Raji (cell line): ENCODE measurements around the gene ACOT7.

Experiments
- POLR2A ChIP-seq: IDR thresholded peaks from 2 replicates; pipeline ENCODE4 v1.6.1; 2011; ENCODE audit warnings: low read depth, low read length, control low read depth; ENCODE audit not compliant: insufficient read depth

The ACOT7 gene

DNA sequence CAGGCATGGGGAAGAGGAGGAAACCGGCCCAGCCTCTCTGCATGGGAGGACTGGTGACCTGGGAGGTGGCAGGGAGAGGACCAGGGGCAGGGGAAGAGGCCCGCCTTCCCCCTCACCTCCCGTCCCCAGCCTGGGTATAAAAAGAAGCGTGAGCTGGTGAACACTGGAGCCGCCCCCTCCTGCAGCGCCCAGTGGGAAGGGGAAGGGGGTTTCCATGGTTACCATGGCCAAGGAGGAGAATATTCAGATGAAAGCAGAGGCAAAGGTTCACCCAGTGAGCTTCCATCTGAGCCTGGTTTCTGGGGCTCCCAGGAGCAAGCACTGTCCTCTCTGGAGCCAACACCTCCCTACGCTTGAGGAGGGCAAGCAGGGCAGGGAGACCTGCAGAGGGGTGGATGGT lies 54.9 kb downstream of the ACOT7 start:
- TF ChIP-seq POLR2A, result no peak

DNA sequence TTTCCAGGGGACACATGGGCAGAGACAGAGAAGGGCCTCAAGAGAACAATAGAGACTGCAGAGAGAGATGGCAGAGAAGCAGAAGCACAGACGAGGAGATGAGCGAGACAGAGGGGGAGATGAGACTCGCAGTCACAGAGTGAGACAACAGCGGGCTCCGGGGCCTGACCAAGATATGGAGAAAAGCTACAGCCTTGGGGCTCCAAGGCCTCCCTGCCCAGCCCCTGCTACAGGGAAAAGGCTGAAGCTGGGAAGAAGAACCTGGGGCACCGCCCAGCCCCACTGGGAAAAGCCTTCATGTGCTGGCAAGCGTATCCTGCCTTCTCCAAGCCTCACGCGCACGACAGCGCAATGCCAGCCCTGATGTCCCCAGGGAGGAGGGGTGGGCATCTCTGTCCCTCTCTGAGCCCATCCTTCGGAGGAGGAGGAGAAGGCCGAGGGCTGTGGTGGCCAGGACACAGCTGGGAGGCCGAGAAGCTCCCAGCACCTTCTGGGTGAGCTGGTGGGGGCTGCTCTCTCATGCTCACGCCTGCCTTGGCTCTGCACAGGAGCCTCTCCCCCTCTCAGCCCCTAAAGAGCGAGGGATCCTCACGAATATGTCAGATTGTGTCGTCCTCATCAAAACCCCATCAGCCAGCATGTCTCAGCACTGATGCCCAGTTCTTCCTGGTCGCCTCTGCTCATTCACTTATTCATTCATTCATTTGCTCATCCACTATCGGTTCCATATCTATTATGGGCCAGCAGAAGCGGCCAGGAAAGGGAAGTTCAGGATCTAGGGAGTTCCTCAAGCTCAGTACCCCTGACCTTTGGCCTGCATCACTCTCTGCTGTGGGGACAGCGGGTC lies 56.6 kb downstream of the ACOT7 start:
- no peak for TF ChIP-seq POLR2A

DNA sequence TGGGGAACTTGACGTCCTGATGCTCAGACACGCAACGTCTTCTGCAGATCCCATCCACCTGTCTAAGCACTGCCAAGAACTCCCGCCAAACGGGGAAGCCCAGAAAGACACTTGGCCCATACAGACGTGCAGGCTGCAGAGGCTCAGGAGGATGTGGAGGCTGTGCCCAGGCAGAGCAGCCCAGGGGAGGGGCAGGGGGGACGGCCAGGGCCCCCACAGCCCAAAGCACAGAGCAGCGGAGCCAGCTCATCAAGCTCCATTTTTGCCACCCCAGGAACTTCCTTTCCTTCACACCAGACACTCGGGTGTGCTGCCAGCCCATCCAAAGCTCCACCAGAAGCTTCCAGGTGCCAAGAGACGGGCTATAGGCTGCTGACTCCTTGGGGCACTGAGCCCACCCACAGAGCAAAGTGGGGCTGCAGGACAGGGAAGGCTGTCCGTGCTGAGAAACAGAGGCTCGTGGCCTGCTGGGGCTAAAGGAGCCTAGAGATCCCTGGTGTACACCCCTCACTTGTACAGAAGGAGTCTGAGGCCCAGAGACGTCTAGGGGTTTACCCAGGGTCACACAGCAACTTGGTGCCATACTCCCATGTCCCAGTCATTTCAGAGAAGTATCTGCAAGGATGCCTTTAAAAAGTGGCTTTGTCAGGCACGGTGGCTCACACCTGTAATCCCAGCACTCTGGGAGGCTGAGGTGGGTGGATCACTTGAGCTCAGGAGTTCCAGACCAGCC lies 59.1 kb downstream of the ACOT7 start:
- no peak for TF ChIP-seq POLR2A

DNA sequence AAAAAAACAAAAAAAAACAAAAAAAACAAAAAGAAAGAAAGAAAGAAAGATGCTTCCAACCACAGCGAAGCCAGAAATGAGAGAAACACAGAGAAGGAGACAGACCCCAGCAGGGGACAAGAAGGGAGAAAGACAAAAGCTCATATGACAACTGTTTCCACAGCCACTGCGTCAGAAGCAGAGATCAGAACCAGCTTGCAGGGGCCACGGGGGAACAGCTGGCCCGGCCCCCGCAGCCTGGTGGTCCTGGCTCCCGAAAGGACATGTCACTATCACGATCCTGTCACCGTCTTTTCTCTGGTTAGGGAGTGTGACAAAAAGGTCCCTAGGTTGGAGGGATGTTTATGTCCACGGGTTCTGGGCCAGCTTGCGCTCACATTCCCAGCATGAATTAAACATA lies 60.7 kb downstream of the ACOT7 start:
- no peak for TF ChIP-seq POLR2A

DNA sequence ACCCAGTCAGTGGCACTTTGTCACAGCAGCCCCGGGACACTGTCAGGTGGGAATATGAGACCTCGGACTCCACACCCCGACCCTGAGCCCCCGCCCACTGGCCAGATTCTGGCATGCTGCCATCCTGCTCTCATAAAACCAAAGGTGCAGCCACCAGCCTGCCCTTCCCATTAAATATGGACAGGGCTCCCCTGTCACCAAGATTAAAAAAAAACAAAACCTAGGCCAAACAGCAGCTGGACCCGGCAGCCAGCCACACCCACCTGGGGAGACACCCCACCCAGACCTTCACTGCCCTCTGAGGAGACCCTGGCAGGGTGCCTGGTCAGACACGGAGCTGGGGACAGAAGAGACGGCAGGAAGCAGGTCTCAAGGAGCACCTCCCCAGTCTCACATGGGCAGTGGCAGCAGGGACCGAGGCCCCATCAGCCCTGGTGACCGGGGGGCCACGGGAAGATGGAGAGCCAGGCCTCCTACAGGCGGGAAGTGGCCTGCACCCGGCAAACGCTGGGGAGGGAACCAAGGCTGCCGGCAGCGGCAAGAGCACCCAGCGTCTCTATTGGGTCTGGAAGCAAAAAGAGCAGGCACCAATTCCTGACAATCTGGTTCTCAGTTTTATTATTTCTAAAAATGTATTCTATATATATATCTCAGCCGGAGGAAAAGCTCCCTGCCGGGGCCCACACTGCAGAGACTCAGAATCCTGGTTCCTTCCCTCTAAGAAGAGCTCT lies 61.9 kb downstream of the ACOT7 start:
- no peak for TF ChIP-seq POLR2A

DNA sequence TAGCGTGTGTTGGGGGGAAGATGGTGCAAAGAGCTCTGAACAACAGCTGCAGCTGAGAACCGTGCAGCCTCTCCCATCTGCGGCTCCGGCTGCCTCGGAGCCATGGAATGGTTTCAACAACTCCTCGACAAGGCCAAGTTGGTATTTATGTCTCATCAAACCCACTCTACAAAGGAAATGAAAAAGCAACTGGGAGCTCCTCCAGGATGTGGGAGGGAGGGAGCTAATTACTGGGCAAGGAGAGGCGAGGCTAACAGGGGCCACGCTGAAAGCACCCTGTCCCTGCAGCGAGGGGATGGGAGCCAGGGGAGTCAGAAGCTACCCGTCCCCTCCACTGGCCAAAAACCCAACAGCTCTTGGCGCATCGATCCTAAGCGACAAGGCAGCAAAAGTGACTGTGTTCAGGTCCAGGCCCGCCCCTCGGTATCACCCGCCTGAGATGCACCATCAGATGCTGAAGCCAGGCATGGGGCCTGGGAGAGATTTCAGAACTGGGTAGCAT lies 63.1 kb downstream of the ACOT7 start:
- TF ChIP-seq POLR2A, result no peak

DNA sequence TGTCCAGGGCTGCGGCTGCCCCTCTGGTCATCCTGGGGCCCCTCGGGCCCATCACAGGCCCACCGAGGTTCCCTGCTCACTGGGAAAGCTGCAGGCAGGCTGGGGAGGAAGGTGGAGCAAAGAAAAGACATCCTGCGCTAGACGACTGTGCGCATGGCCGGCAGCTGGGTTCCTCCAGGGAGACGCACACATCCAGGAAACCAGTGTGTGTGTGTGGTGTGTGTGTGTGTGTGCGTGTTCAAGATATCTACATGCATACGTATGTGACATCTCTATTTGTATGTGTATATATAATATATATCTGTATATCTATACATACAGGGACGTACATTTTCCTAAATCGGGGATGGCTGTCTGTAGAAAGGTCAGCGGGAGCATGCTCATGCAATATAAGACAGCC lies 63.7 kb downstream of the ACOT7 start:
- no peak for TF ChIP-seq POLR2A

DNA sequence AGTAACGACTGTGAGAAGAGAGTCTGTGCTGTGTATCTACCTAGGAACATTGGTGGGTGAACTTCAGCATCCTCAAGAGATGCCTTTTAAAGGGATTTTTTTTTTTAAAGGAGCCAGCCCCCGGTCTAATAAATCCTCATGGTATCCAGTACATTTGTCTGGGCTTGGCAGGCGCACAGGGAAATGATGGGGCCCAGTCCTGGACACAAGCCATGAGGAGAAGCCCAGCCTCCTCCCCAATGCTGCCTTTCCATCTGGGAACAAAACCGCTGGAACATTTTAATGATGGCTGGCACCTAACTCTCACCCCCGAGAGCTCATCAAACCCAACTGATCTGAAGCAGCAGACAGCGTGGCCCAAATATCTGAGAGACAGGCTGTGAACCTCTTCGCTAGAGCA lies 64.2 kb downstream of the ACOT7 start:
- TF ChIP-seq POLR2A, result no peak

DNA sequence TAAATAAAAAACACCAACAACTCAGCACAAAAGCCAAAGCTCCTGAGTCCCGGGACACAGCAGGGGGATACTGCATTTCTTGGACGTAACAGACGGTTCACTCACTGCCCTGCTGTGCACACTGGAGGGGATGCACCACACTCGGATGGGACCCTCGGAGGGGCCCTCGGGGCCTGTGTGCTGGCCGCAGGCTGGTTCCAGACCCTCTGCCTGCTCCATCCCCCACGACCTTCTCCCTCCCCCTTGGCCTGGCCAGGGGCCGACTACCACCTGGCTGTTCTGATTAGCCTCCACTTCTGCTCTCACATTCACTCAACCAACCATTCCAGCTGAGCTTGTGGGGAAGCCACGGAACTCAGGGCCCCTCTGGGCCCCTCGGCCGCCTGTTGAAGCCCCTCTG lies 64.9 kb downstream of the ACOT7 start:
- no peak for TF ChIP-seq POLR2A

DNA sequence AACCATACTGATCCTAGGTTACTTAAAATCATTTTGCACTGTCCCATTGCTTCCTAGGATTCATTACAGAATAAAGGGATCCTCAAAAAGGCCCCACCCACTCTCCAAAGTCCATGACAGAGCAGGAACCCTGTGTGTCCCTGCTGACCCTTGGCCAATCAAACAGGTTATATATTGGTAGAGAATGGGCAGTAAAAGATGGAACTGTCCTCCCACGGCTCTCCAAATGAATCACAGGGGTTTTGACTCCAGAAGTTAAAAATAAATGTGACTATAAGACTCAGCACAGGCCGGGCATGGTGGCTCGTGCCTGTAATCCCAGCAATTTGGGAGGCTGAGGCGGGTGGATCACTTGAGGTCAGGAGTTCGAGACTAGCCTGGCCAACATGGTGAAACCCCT lies 65.5 kb downstream of the ACOT7 start:
- no peak for TF ChIP-seq POLR2A

DNA sequence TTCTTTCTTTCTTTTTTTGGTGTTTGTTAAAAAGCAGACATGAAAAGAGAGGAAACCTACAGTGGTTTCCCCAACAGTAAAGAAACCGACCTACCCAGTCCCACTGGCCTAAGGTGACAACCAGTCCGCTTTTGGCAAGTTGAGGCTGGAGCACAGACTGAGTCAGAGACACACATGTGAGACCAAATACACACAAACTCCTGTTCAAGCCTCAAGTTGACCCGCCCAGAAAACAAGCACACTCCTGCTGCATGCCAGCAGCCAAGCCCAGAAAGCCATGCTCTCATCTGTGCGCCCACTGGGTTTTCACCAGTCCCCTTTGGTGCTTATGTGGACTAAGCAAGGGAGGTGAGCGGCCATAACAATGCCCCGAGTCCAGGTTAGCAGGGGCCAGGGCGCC lies 68.1 kb downstream of the ACOT7 start:
- no peak for TF ChIP-seq POLR2A

DNA sequence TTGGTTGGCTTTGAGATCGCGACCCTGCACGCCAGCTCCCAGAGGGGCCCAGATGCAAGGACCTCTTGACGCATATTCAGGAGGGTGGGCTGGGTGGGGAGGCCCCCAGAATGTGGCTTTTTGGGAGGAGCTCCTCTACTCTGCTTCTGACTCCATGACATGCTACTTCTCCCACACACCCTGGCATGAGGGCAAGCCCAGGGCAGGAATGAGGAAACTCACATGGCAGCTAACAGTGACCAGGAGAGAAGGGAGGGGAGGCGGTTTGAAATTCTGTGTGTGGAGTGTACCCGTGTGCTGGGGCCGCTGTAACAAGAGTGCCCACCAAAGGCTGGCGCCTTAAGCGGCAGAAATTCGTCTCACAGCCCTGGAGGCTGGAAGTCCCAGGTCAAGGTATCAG lies 71.4 kb downstream of the ACOT7 start:
- no peak for TF ChIP-seq POLR2A

DNA sequence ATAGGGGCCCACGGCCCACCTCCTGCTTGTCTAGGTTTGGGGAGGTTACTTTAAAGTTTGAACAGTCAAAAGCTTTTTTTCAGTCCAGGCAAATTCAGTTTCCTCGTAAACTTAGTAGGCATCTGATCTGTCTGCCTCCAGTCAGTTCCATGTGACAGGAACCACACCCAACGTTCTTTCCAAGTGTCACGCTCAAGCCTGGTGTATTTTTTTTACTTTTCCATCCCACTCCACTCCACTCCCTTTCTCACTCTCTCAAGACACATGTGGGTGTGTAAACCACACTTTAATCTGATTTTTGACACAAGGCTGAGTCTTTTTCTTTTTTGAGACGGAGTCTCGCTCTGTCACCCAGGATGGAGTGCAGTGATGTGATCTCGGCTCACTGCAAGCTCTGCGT lies 72.4 kb downstream of the ACOT7 start:
- no peak for TF ChIP-seq POLR2A

DNA sequence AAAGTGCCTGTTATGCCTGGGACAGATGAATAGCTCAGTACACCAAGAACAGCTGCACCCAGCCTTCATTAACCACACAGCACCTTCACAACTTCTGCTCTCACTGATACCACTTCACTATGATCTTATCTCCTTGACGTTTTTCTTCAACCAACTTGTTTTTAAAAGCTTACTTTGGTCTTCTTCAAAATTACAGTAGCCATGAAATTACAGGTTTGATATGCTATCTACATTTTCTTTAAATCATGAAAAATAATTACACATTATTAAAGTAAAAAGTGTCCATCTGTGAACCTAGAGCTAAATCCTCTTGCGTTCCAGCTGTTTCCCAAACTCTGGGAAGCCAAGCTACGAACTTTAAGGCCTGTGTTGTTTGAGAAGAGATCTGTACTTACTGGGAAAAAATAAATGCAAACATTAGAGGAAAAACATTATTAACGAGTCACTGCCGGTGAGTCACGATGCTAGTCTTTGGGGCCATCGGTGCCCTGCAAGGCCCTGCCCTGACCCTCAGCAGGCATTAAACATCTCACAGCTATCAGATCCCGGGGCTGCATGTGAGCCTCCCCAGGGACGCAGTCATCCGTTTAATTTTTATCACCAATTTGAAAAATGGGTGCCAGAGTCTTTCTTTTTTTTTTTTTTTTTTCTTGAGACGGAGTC lies 76.3 kb downstream of the ACOT7 start:
- TF ChIP-seq POLR2A, result no peak

DNA sequence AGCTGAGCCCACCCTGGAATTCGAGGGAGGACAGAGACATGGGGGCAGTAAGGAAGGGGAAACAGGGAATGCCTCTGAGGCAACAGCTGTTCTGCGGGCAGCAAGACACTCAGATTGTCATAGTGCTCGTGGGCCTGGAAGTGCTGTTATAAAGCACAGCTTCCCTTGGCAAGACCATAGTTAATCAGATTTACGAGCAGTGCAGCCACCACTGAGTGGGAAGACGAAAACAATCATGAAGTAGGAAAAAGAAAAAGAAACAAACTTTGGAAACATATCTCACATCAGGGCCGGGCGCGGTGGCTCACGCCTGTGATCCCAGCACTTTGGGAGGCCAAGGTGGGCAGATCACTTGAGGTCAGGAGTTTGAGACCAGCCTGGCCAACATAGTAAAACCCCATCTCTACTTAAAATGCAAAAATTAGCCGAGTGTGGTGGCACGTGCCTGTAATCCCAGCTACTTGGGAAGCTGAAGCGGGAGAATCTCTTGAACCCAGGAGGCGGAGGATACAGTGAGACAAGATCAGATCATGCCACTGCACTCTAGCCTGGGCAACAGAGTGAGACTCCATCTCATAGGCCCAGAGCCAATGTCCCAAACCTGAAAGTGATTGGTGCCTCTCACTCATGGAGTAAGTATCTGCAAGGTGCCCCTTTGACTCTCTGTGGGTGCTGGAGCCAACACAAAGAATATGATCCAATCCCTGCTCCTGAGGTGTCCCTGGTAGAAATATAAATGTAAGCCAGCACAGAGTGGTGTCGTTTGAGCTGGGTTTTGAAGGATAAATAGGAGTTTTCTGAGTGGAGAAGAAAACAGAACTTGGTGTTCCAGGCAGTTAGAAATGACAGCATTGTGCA lies 77.1 kb downstream of the ACOT7 start:
- TF ChIP-seq POLR2A, result no peak

DNA sequence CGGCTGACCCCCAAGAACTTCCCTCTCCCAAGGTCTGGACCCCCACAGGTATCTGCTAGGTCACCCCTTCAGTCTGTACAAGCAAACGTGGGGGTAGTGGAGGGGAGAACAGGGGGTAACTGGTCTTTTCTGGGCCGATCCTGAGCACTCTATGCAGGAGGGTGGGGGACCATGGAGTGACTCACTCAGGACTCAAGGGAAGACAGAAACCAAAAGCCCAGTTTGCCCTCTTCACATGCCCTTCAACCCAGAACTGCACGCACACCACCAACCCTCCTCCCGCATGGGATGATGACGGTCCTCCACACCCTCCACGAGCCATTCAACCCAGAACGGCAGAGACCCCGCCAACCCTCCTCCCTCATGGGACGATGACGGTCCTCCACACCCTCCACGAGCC lies 79.1 kb downstream of the ACOT7 start:
- no peak for TF ChIP-seq POLR2A
